GM18498 (cell line): ENCODE results near the gene NELFE.
"Not testable (repeated sequence)": the region's sequence is repeated elsewhere in the genome, so short reads cannot be mapped to it uniquely, and the experiment has no call there.

Experiments
- ATAC-seq: cut with Tn5 transposase; IDR thresholded peaks from one replicate; pipeline ENCODE4 v1.9.1; 2021; ENCODE audit warnings: mild to moderate bottlenecking, moderate library complexity; ENCODE audit not compliant: unreplicated experiment

NELFE gene

GRCh38 chr6:31958741-31959739 is at the start of gene NELFE, which contains the start of gene SKIC2:
TSS of gene NELFE (minus strand) at chr6:31958971. CDS start at chr6:31958446, 525 bp downstream.
TSS of gene SKIC2 (plus strand) at chr6:31959175. CDS start at chr6:31959193, 18 bp downstream.
- peak; percentile 97 for ATAC-seq

DNA sequence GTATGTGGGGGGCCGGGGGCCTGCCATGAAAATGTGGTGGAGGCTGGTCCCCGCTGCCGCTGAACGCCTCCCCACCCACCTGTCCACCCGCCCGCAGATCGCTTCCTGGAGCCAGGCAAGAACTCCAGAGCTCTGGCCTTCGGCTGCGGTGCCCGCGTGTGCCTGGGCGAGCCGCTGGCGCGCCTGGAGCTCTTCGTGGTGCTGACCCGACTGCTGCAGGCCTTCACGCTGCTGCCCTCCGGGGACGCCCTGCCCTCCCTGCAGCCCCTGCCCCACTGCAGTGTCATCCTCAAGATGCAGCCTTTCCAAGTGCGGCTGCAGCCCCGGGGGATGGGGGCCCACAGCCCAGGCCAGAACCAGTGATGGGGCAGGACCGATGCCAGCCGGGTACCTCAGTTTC is 49.3 kb upstream of the NELFE start:
- ATAC-seq, result not testable (repeated sequence)

DNA sequence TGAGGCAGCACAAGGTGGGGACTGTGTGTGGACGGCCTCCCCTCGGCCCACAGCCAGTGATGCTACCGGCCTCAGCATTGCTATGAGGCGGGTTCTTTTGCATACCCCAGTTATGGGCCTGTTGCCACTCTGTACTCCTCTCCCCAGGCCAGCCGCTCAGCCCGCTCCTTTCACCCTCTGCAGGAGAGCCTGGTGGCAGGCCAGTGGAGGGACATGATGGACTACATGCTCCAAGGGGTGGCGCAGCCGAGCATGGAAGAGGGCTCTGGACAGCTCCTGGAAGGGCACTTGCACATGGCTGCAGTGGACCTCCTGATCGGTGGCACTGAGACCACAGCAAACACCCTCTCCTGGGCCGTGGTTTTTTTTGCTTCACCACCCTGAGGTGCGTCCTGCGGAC is 48.3 kb upstream of the NELFE start:
- not testable (repeated sequence) for ATAC-seq

DNA sequence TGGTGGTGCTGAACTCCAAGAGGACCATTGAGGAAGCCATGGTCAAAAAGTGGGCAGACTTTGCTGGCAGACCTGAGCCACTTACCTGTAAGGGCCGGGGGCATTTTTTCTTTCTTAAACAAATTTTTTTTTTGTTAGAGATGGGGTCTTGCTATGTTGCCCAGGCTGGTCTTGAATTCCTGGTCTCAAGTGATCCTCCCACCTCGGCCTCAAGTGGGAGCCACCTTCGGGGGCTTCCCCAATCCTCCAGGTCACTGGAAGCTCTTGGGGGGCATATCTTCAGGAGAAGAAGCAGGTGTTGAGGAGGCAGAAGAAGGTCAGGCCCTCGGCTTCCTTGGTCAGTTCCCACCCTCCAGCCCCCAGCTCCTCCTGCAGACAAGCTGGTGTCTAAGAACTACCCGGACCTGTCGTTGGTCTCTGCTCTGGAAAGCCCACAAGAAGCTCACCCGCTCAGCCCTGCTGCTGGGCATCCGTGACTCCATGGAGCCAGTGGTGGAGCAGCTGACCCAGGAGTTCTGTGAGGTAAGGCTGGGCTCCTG is 47.3 kb upstream of the NELFE start:
- not testable (repeated sequence) for ATAC-seq

DNA sequence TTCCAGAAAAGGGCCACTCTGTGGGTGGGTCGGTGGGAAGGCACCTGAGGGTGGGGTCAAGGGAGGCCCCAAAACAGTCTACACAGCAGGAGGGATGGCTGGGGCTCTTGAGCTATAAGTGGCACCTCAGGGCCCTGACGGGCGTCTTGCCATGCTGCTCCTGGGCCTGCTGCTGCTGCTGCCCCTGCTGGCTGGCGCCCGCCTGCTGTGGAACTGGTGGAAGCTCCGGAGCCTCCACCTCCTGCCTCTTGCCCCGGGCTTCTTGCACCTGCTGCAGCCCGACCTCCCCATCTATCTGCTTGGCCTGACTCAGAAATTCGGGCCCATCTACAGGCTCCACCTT is 46.7 kb upstream of the NELFE start:
- not testable (repeated sequence) for ATAC-seq

DNA sequence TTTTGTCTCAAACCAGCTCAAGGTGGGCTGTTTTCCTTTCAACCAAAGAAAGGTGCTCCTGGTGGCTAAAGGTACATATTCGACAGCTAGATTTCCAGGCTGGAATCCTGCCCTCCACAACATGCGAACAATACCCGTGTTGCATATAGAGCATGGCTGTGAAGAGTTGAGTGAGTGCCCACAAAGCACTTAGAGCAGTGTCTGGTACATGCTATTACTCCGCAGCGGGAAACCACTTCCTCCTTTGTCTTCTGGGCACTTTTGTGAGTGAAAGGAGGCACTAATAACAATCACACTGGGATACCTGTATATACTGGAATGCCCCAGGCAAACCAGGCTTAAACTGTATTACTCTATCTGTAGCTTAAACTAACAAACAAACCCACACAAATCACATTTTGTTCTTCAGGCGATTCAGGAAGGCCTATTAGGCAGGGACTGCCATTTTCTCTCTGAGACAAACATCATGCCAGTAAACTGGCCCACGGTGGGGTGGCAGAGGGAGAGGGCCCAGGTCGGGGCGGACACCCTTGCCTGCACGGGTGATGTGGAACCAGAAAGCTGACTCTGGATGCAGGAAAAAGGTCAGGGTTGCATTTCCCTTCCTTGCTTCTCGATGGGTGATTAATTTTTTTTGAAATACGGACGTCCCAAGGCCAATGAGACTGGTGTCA is 46.2 kb upstream of the NELFE start:
- not testable (repeated sequence) for ATAC-seq

GRCh38 chr6:32004393-32004792 is 45.6 kb upstream of the NELFE start:
- not testable (repeated sequence) for ATAC-seq

DNA sequence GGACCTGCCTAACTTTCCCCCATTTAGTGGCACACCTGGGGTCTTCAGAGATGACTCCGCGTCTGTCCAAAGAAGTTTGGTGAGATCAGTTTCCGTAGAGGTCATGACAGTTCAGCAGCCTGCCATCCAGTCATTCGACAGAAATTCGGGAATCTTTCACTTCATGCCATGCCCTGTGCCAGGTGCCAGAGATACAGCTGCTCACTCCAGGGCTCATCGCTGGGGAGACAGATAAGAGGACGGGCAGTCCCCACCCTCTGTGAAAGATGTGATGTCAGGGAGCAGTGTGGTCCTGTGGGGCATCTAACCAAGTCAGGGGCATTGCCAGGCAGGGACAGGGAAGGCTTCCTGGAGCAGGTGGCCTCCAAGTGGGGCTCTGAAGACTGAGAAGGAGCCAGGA is 44.5 kb upstream of the NELFE start:
- ATAC-seq, result not testable (repeated sequence)

- not testable (repeated sequence) for ATAC-seq
These were observed 43.9 kb upstream of the NELFE start for GRCh38 chr6:32002546-32003268.

- ATAC-seq, result not testable (repeated sequence)
These were observed 37.6 kb upstream of the NELFE start for GRCh38 chr6:31996385-31996784.

- not testable (repeated sequence) for ATAC-seq
These were observed 35.6 kb upstream of the NELFE start for GRCh38 chr6:31994421-31994820.

DNA sequence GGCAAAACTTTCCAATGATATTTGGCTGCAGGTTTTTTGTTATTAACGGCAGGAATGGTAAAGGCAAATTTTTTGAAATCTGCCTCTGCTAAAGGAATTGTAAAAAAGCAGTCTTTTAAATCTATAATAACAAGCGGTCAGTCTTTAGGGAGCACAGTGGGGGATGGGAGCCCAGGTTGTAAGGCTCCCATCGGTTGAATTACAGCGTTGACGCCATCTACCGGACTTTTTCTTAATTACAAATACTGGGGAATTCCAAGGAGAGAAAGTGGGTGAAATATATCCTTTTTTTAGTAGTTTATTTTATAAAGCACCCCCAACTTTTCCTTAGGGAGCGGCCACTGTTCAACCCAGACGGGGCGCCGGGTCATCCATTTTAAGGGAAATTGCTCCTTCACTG is 30.6 kb upstream of the NELFE start:
- not testable (repeated sequence) for ATAC-seq

GRCh38 chr6:31981744-31982143 is 23.0 kb upstream of the NELFE start, which contains the start of gene C4A:
TSS of gene C4A (plus strand) at chr6:31982057. CDS start at chr6:31982108, 51 bp downstream.
- ATAC-seq, result not testable (repeated sequence)

DNA sequence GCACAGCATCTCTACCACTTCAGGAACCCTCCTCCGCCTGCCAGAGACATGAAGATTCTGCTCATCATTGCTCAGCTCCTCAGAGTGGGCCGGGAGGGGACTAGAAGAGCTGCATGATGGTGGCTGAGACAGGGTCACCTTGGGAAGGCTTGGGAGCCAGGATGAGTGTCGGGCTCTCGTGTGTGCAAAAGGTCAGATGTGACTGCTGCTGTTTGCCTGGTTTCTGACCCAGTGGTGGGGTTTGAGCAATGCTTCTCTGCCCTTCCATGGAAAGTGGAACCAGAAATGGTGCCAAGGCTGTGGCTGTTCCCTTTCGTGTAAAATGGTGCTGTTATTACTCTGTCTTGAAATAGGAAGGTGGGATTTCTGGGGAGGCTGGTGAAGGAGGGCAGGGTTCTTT is 22.2 kb upstream of the NELFE start:
- ATAC-seq, result not testable (repeated sequence)

DNA sequence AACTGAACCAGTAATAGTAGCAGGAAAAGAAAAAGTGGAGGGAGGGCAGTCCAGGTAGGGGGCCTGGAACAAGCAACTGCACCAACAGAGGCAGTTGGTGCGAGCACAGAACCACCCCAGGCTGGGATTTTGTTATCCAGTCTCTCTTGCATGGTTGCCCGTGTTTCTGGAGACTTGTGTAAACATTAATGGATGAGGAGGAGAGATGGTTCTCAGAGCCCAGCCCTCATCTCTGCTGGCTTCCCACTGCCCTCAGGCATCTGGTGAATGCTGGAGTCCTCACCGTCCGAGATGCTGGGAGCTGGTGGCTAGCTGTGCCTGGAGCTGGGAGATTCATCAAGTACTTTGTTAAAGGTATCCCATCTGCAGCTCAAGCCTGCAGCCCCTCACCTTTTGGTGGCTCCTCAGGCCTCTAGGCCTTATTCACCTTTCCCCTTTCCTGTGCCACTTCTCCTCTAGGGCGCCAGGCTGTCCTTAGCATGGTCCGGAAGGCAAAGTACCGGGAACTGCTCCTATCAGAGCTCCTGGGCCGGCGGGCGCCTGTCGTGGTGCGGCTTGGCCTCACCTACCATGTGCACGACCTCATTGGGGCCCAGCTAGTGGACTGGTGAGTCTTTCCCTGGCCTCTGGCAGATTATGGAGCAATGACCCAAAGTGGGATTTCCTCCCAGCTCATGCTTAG is 21.6 kb upstream of the NELFE start:
- ATAC-seq, result not testable (repeated sequence)

GRCh38 chr6:31979238-31979898 is 20.6 kb upstream of the NELFE start:
- ATAC-seq, result no peak

GRCh38 chr6:31978831-31979230 is 20.1 kb upstream of the NELFE start:
- ATAC-seq, result no peak

DNA sequence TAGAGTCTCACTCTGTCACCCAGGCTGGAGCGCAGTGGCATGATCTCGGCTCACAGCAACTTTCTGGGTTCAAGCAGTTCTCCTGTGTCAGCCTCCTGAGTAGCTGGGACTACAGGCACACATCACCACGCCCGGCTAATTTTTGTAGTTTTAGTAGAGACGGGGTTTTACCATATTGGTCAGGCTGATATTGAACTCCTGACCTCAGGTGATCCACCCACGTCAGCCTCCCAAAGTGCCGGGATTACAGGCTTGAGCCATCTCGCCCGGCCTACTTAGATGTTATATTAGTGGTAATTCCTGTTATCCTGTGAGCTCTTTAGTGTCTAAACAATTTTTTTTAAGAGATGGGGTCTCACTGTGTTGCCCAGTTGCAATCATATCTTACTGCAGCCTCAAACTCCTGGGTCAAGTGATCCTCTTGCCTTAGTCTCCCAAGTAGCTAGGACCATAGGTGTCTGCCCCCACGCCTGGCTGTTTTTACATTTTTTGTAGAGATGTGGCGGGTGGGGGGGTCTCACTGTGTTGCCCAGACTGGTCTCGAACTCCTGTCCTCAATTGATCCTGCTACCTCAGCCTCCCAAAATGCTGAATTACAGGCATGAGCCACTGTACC is 19.2 kb upstream of the NELFE start:
- ATAC-seq, result no peak

DNA sequence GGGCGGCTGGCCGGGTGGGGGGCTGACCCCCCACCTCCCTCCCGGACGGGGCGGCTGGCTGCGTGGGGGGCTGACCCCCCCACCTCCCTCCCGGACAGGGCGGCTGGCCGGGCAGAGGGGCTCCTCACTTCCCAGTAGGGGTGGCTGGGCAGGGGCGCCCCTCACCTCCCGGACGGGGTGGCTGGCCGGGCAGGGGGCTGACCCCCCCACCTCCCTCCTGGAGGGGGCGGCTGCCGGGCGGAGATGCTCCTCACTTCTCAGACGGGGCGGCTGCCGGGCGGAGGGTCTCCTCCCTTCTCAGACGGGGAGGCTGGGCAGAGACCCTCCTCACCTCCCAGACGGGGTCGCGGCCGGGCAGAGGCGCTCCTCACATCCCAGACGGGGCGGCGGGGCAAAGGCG is 17.3 kb upstream of the NELFE start:
- ATAC-seq, result not testable (repeated sequence)
